GM23338 (cell line): Measurements from ENCODE around the gene HCFC1. TPM values are rescaled to one million over a fixed set of nuclear protein-coding genes. Genes with fewer than 3 reads are reported as not detected.

Source experiments
- ATAC-seq: fragments of 200-7000 bp; cut with Tn5 transposase; 3 replicates; pipeline ENCODE4 v1.9.1; 2020
- DNase-seq: peaks from one replicate; pipeline ENCODE4 v3.0.0-alpha.2; 2015; ENCODE audit warnings: low spot score
- H2AFZ ChIP-seq: fragments of 200-600 bp; sonication (generic); 2 replicates; pipeline ENCODE4 v1.8.0; 2016; ENCODE audit warnings: antibody characterized with exemption, mild to moderate bottlenecking, moderate library complexity
- H3F3A ChIP-seq: fragments of 200-600 bp; sonication (generic); replicated peaks from 2 replicates; pipeline ENCODE4 v1.8.0; 2017; ENCODE audit warnings: antibody characterized with exemption, mixed run types, low read depth
- H3K27ac ChIP-seq: fragments of 200-600 bp; sonication (generic); 2 replicates; pipeline ENCODE4 v1.6.1; 2016; ENCODE audit warnings: low read depth
- H3K27me3 ChIP-seq: fragments of 200-600 bp; sonication (generic); 2 replicates; pipeline ENCODE4 v1.8.0; 2016; ENCODE audit warnings: mild to moderate bottlenecking, mixed run types, moderate library complexity; ENCODE audit not compliant: insufficient read depth
- H3K36me3 ChIP-seq: fragments of 200-600 bp; sonication (generic); 2 replicates; pipeline ENCODE4 v1.8.0; 2016; ENCODE audit warnings: mild to moderate bottlenecking; ENCODE audit not compliant: insufficient read depth
- H3K4me1 ChIP-seq: fragments of 200-600 bp; sonication (generic); 2 replicates; pipeline ENCODE4 v1.8.0; 2016; ENCODE audit warnings: mild to moderate bottlenecking, moderate library complexity; ENCODE audit not compliant: insufficient read depth
- H3K4me2 ChIP-seq: fragments of 200-600 bp; sonication (generic); 2 replicates; pipeline ENCODE4 v1.7.1; 2017; ENCODE audit warnings: mixed run types
- H3K4me3 ChIP-seq: fragments of 200-600 bp; sonication (generic); 2 replicates; pipeline ENCODE4 v1.6.1; 2016; ENCODE audit warnings: mixed run types
- H3K79me2 ChIP-seq: fragments of 200-600 bp; sonication (generic); replicated peaks from 2 replicates; pipeline ENCODE4 v1.8.0; 2017; ENCODE audit warnings: mild to moderate bottlenecking; ENCODE audit not compliant: insufficient read depth
- H3K9me2 ChIP-seq: fragments of 200-600 bp; sonication (generic); 2 replicates; pipeline ENCODE4 v1.8.0; 2017; ENCODE audit not compliant: insufficient read depth
- H4K20me1 ChIP-seq: fragments of 200-600 bp; sonication (generic); replicated peaks from 2 replicates; pipeline ENCODE4 v1.8.0; 2017; ENCODE audit warnings: mild to moderate bottlenecking; ENCODE audit not compliant: insufficient read depth
- H3K27ac Mint-ChIP-seq: 2 replicates; pipeline ENCODE4 v1.8.0; 2020; ENCODE audit warnings: inconsistent platforms, mild to moderate bottlenecking, moderate library complexity, mixed read lengths
- H3K27me3 Mint-ChIP-seq: 3 replicates; pipeline ENCODE4 v1.8.0; 2022; ENCODE audit warnings: low read depth, mild to moderate bottlenecking, moderate library complexity, mixed read lengths, inconsistent platforms; ENCODE audit not compliant: insufficient read depth, poor library complexity
- H3K36me3 Mint-ChIP-seq: 3 replicates; pipeline ENCODE4 v1.8.0; 2021; ENCODE audit warnings: low read depth, mild to moderate bottlenecking, inconsistent platforms, moderate library complexity, mixed read lengths
- H3K4me1 Mint-ChIP-seq: 3 replicates; pipeline ENCODE4 v1.8.0; 2020; ENCODE audit warnings: mild to moderate bottlenecking, inconsistent platforms, mixed read lengths
- H3K4me3 Mint-ChIP-seq: 3 replicates; pipeline ENCODE4 v1.8.0; 2021; ENCODE audit warnings: moderate library complexity, mild to moderate bottlenecking, inconsistent platforms, mixed read lengths
- H3K9me3 Mint-ChIP-seq: 3 replicates; pipeline ENCODE4 v1.8.0; 2020; ENCODE audit warnings: moderate library complexity, mild to moderate bottlenecking, inconsistent platforms, mixed read lengths
- CREB1 ChIP-seq: fragments of 250-450 bp; sonication (Bioruptor Pico); IDR thresholded peaks from 2 replicates; pipeline ENCODE4 v1.5.0; 2020; ENCODE audit warnings: low read depth, mild to moderate bottlenecking, moderate library complexity
- CTCF ChIP-seq, 2 experiments: fragments of 200-600 bp in 1 of 2; sonication (generic) in 1 of 2; conservative IDR thresholded peaks; 2 replicates each; pipeline versions ENCODE4 v1.5.1 to v1.6.1; 2016 to 2017; ENCODE audit warnings: antibody characterized with exemption in 2 of 2, low read depth in 2 of 2, mild to moderate bottlenecking in 2 of 2, moderate library complexity in 1 of 2
- ETS1 ChIP-seq: IDR thresholded peaks from 2 replicates; pipeline ENCODE4 v1.6.1; 2016; ENCODE audit warnings: antibody characterized with exemption
- EZH2 ChIP-seq: fragments of 200-600 bp; sonication (generic); IDR thresholded peaks from one replicate; pipeline ENCODE4 v1.8.0; 2017; ENCODE audit warnings: antibody characterized with exemption, mild to moderate bottlenecking, low read depth; ENCODE audit not compliant: unreplicated experiment
- EZH2phosphoT487 ChIP-seq: fragments of 200-600 bp; sonication (generic); IDR thresholded peaks from one replicate; pipeline ENCODE4 v1.8.1; 2018; ENCODE audit warnings: antibody characterized with exemption; ENCODE audit not compliant: unreplicated experiment
- JUNB ChIP-seq: IDR thresholded peaks from one replicate; pipeline ENCODE4 v1.6.1; 2016; ENCODE audit warnings: antibody characterized with exemption; ENCODE audit not compliant: unreplicated experiment
- NANOG ChIP-seq: IDR thresholded peaks from 2 replicates; pipeline ENCODE4 v1.6.1; 2016; ENCODE audit warnings: antibody characterized with exemption, borderline replicate concordance
- POLR2AphosphoS5 ChIP-seq: IDR thresholded peaks from 2 replicates; pipeline ENCODE4 v1.6.1; 2016; ENCODE audit warnings: antibody characterized with exemption, low read depth
- REST ChIP-seq: IDR thresholded peaks from one replicate; pipeline ENCODE4 v1.6.1; 2018; ENCODE audit warnings: antibody characterized with exemption; ENCODE audit not compliant: unreplicated experiment
- STAT1 ChIP-seq: IDR thresholded peaks from one replicate; pipeline ENCODE4 v1.6.1; 2016; ENCODE audit warnings: antibody characterized with exemption; ENCODE audit not compliant: unreplicated experiment
- ZNF114 ChIP-seq: fragments of 250-450 bp; sonication (Bioruptor Pico); IDR thresholded peaks from 2 replicates; pipeline ENCODE4 v1.5.0; 2020; ENCODE audit warnings: mild to moderate bottlenecking, moderate library complexity
- ZNF331 ChIP-seq: fragments of 250-450 bp; sonication (Bioruptor Pico); IDR thresholded peaks from 2 replicates; pipeline ENCODE4 v1.5.0; 2020; ENCODE audit warnings: low read depth, mild to moderate bottlenecking, moderate library complexity
- ZNF462 ChIP-seq: fragments of 250-450 bp; sonication (Bioruptor Pico); IDR thresholded peaks from 2 replicates; pipeline ENCODE4 v1.5.0; 2020; ENCODE audit warnings: mild to moderate bottlenecking, moderate library complexity
- polyA plus RNA-seq: library from polyadenylated mRNA; unstranded; fragments of >200 nt; fragmentation: Nextera tagmentation; extraction: Ambion mirVana; gene quantifications from 2 replicates; pipeline ENCODE4 v1.2.1, GENCODE V29; 2016
- total RNA-seq: library from RNA; depleted of rRNA; stranded (reverse); fragments of >200 nt; shearing (Covaris generic); gene quantifications from 2 replicates; pipeline ENCODE4 v1.2.3, GENCODE V29; 2014

The HCFC1 gene
- total and polyA plus RNA-seq, 2 experiments from 2014 or later: 33.0 to 188 TPM

- Histone ChIP-seq H2AFZ (no peak overlapping the region), H3K36me3 (no peaks in the 10 kb centered on the region), H3K9me2 (no peaks in the 10 kb centered on the region), H3F3A (no peaks in the 10 kb centered on the region), H3K79me2 (no peaks in the 10 kb centered on the region), H3K27ac (no peak overlapping the region), H3K27me3 (no peaks in the 10 kb centered on the region), H3K4me1 (no peaks in the 10 kb centered on the region), H4K20me1 (no peaks in the 10 kb centered on the region), H3K4me2 (no peak overlapping the region), H3K4me3 (no peak overlapping the region)
- peaks cover 21% of the 10 kb centered on the region; the same call in 2 of the 3 replicates for H3K36me3 Mint-ChIP-seq
- no peak for DNase-seq
- peaks cover 11% of the 10 kb centered on the region for H3K4me1 Mint-ChIP-seq
- no peaks in the 10 kb centered on the region for H3K9me3 Mint-ChIP-seq
- H3K27ac Mint-ChIP-seq: no peak overlapping the region
- TF ChIP-seq CTCF (conservative IDR thresholded peaks at IDR 0.05; ENCODE audit: low read depth in 2 of 2): no peak
- no peak for TF ChIP-seq NANOG
- TF ChIP-seq EZH2: no peak
- no peak for TF ChIP-seq ZNF114 (CRISPR knock-in tag)
- TF ChIP-seq STAT1: no peak
- TF ChIP-seq CREB1: no peak
- no peak for TF ChIP-seq ZNF462 (CRISPR knock-in tag)
- no peak for TF ChIP-seq REST
- no peak for TF ChIP-seq JUNB
- TF ChIP-seq EZH2phosphoT487: no peak
- TF ChIP-seq POLR2AphosphoS5: no peak
- no peak for TF ChIP-seq ZNF331 (CRISPR knock-in tag)
- no peak for TF ChIP-seq ETS1
- H3K27me3 Mint-ChIP-seq: peaks cover 2% of the 10 kb centered on the region
- ATAC-seq: no peak
- no peak overlapping the region for H3K4me3 Mint-ChIP-seq
These were observed 38.9 kb upstream of the HCFC1 start for GRCh38 chrX:154010330-154011087.
